B cell (primary cell): ENCODE data around the gene VWA3B. TPM values are rescaled to one million over a fixed set of nuclear protein-coding genes. Genes with fewer than 3 reads are reported as not detected.
"Not testable (repeated sequence)": the region's sequence is repeated elsewhere in the genome, so short reads cannot be mapped to it uniquely, and the experiment has no call there.

Experiments used
- ATAC-seq: fragments of 200-7000 bp; cut with Tn5 transposase; one replicate; pipeline ENCODE4 v1.10.0; 2021; ENCODE audit warnings: low read depth, mild to moderate bottlenecking, moderate number of reproducible peaks, moderate library complexity
- CTCF ChIA-PET: fragments of 350-600 bp; sonication (Branson Sonifier 250); formaldehyde crosslinking; loops from one replicate; lab custom pipeline; 2021; ENCODE audit warnings: antibody characterized with exemption, inconsistent platforms; lab: Charles Lee
- POLR2A ChIA-PET: fragments of 350-600 bp; sonication (Branson Sonifier 250); formaldehyde crosslinking; loops from one replicate; lab custom pipeline; 2021; ENCODE audit warnings: antibody characterized with exemption; lab: Charles Lee
- DNase-seq: peaks from one replicate; pipeline ENCODE4 v3.0.0; 2013
- H2AFZ ChIP-seq: 2 replicates; pipeline ENCODE4 v1.6.1; 2012; ENCODE audit warnings: mild to moderate bottlenecking, low read depth, low read length; ENCODE audit not compliant: insufficient read depth, poor library complexity, severe bottlenecking
- H3K27ac ChIP-seq, 2 donors: 1 replicate in 1 of 2; 2 replicates in 1 of 2; pipeline ENCODE4 v1.5.1; 2012 to 2013; ENCODE audit warnings: low read length in 2 of 2, mild to moderate bottlenecking in 2 of 2, moderate library complexity in 1 of 2
- H3K27me3 ChIP-seq, 4 experiments: fragments of 200-600 bp in 1 of 4; sonication (generic) in 1 of 4; replicated peaks in 1 of 4; 1 replicate in 2 of 4; 2 replicates in 2 of 4; pipeline versions ENCODE4 v1.6.1 to v1.7.0; 2013 to 2016; ENCODE audit warnings: low read length in 3 of 4, mild to moderate bottlenecking in 2 of 4, mixed read lengths in 1 of 4, moderate library complexity in 1 of 4; ENCODE audit not compliant: insufficient read depth in 4 of 4, control insufficient read depth in 3 of 4; ENCODE audit errors: control extremely low read depth in 1 of 4
- H3K36me3 ChIP-seq, 2 experiments: replicated peaks in 1 of 2; 1 replicate in 1 of 2; 2 replicates in 1 of 2; pipeline versions ENCODE4 v1.6.1 to v1.7.1; 2013; ENCODE audit warnings: low read length in 1 of 2; ENCODE audit not compliant: insufficient read depth in 2 of 2, control insufficient read depth in 1 of 2; ENCODE audit errors: control extremely low read depth in 1 of 2, extremely low read depth in 1 of 2
- H3K4me1 ChIP-seq, 2 donors: fragments of 200-600 bp in 1 of 2; sonication (generic) in 1 of 2; 1 replicate in 1 of 2; 2 replicates in 1 of 2; pipeline versions ENCODE4 v1.5.1 to v1.6.1; 2013 to 2017; ENCODE audit warnings: low read length in 2 of 2; ENCODE audit not compliant: control insufficient read depth in 2 of 2, insufficient read depth in 2 of 2
- H3K4me2 ChIP-seq: replicated peaks from 2 replicates; pipeline ENCODE3; 2012; ENCODE audit warnings: mild to moderate bottlenecking, low read depth, low read length; ENCODE audit not compliant: poor library complexity, severe bottlenecking
- H3K4me3 ChIP-seq, 5 experiments: fragments of 200-600 bp in 1 of 5; sonication (generic) in 1 of 5; 1 replicate in 3 of 5; 2 replicates in 2 of 5; pipeline versions ENCODE4 v1.5.1 to v1.7.0; 2011 to 2016; ENCODE audit warnings: low read length in 4 of 5, mild to moderate bottlenecking in 4 of 5, low read depth in 2 of 5, control low read depth in 1 of 5, moderate library complexity in 1 of 5; ENCODE audit not compliant: insufficient read depth in 1 of 5; ENCODE audit errors: control extremely low read depth in 1 of 5, extremely low read depth in 1 of 5
- H3K79me2 ChIP-seq: fragments of 200-600 bp; sonication (generic); one replicate; pipeline ENCODE4 v1.6.0; 2016; ENCODE audit warnings: low read length; ENCODE audit not compliant: control insufficient read depth, insufficient read depth
- H3K9ac ChIP-seq: fragments of 200-600 bp; sonication (generic); 2 replicates; pipeline ENCODE4 v1.6.1; 2017; ENCODE audit warnings: mild to moderate bottlenecking, low read length, moderate library complexity
- H3K9me3 ChIP-seq, 3 donors: one replicate each; pipeline versions ENCODE4 v1.6.1 to v1.7.1; 2013; ENCODE audit warnings: low read length in 2 of 3; ENCODE audit not compliant: control insufficient read depth in 2 of 3, insufficient read depth in 1 of 3; ENCODE audit errors: control extremely low read depth in 1 of 3
- H4K20me1 ChIP-seq: 2 replicates; pipeline ENCODE4 v1.6.0; 2012; ENCODE audit warnings: mild to moderate bottlenecking, low read length; ENCODE audit not compliant: insufficient read depth, control insufficient read depth, poor library complexity, severe bottlenecking
- H3K27ac Mint-ChIP-seq: one replicate; pipeline ENCODE4 v1.8.0; 2021; ENCODE audit warnings: mixed read lengths
- H3K27me3 Mint-ChIP-seq: one replicate; pipeline ENCODE4 v1.8.0; 2021; ENCODE audit warnings: mixed read lengths
- H3K4me1 Mint-ChIP-seq: one replicate; pipeline ENCODE4 v1.8.0; 2021; ENCODE audit warnings: mixed read lengths
- H3K4me3 Mint-ChIP-seq: one replicate; pipeline ENCODE4 v1.8.0; 2021; ENCODE audit warnings: mixed read lengths
- H3K9me3 Mint-ChIP-seq: one replicate; pipeline ENCODE4 v1.8.0; 2022; ENCODE audit warnings: mixed read lengths; ENCODE audit not compliant: insufficient read depth
- CTCF ChIP-seq: fragments of 200-600 bp; IDR thresholded peaks from one replicate; pipeline ENCODE4 v1.8.0; 2022; ENCODE audit warnings: antibody characterized with exemption, mild to moderate bottlenecking
- EZH2 ChIP-seq: IDR thresholded peaks from 2 replicates; pipeline ENCODE4 v1.6.1; 2012; ENCODE audit warnings: borderline replicate concordance, low read depth, mild to moderate bottlenecking, moderate library complexity, low read length; ENCODE audit not compliant: insufficient read depth, poor library complexity, severe bottlenecking
- WGBS: methylation state at CpG from one replicate; pipeline ENCODE4 v1.1.5; 2013; ENCODE audit warnings: missing lambda C conversion rate; ENCODE audit not compliant: insufficient coverage; 5-methylcytosine and 5-hydroxymethylcytosine counted together
- intact Hi-C: fragments of 100-400 bp; cut with micrococcal nuclease; formaldehyde crosslinking; loops from one replicate; pipeline ENCODE4 v1.10.0; 2022
- polyA plus RNA-seq: library from polyadenylated mRNA; depleted of rRNA; stranded (reverse); fragments of >200 nt; gene quantifications from 2 replicates; pipeline ENCODE4 v1.2.3, GENCODE V29; 2012
- total RNA-seq, 2 donors: library from RNA; stranded (reverse); fragments of 120-200 nt in 1 of 2; gene quantifications; 1 replicate in 1 of 2; 2 replicates in 1 of 2; pipeline versions ENCODE4 v1.2.3 to v1.2.4, GENCODE V29; 2013 to 2022

VWA3B gene
- total and polyA plus RNA-seq, 2 donors (not counting 1 experiment from before 2014, with no cell fraction given), result not detected

GRCh38 chr2:98258906-98259305 is 171.9 kb downstream of the VWA3B start:
- Histone ChIP-seq H3K36me3 (no peaks in the 10 kb centered on the region), H4K20me1 (no peaks in the 10 kb centered on the region), H3K4me2 (no peak overlapping the region), H3K4me3 (no peak overlapping the region), H2AFZ (no peak overlapping the region), H3K9me3 (peaks cover 0 to 18% (median 10%) of the 10 kb centered on the region in 3 donors), H3K27ac (no peak overlapping the region), H3K4me1 (no peaks in the 10 kb centered on the region), H3K79me2 (no peaks in the 10 kb centered on the region), H3K9ac (no peak overlapping the region), H3K27me3 (peaks cover 0 to 4% (median 0%) of the 10 kb centered on the region in 4 experiments)
- Mint-ChIP-seq H3K4me3 (no peak overlapping the region), H3K27me3 (peaks cover 24% of the 10 kb centered on the region), H3K27ac (no peak overlapping the region), H3K4me1 (no peaks in the 10 kb centered on the region), H3K9me3 (peaks cover 12% of the 10 kb centered on the region)
- intact Hi-C loops, result no loop called here
- DNase-seq (no peak), ATAC-seq (no peak)
- ChIA-PET CTCF (no interaction called here), POLR2A (no interaction called here)
- TF ChIP-seq EZH2, result no peak
- TF ChIP-seq CTCF, result no peak

- no peak overlapping the region for H3K4me3 Mint-ChIP-seq
- ChIA-PET POLR2A (no interaction called here), CTCF (no interaction called here)
- Histone ChIP-seq H3K27me3 (peaks cover 0 to 4% (median 0%) of the 10 kb centered on the region in 4 experiments), H3K4me2 (no peak overlapping the region), H3K4me3 (no peak overlapping the region), H3K27ac (no peak overlapping the region), H3K9ac (no peak overlapping the region), H3K79me2 (no peaks in the 10 kb centered on the region), H4K20me1 (no peaks in the 10 kb centered on the region), H3K9me3 (peaks cover 0 to 25% (median 15%) of the 10 kb centered on the region in 3 donors), H3K36me3 (no peaks in the 10 kb centered on the region), H2AFZ (no peak overlapping the region), H3K4me1 (no peaks in the 10 kb centered on the region)
- WGBS, result no CpG with 5 or more reads among the region's 1 CpG
- TF ChIP-seq EZH2, result no peak
- no peak for TF ChIP-seq CTCF
- H3K4me1 Mint-ChIP-seq, result no peaks in the 10 kb centered on the region
- peaks cover 12% of the 10 kb centered on the region for H3K9me3 Mint-ChIP-seq
- H3K27ac Mint-ChIP-seq, result no peak overlapping the region
- intact Hi-C loops, result no loop called here
- H3K27me3 Mint-ChIP-seq, result peaks cover 24% of the 10 kb centered on the region
- DNase-seq (no peak), ATAC-seq (no peak)
These were observed 176.4 kb downstream of the VWA3B start for GRCh38 chr2:98263362-98263761.

GRCh38 chr2:98268225-98268624 is 181.3 kb downstream of the VWA3B start:
- H4K20me1 ChIP-seq, POLR2A ChIA-PET, DNase-seq, H3K9ac ChIP-seq, H3K4me2 ChIP-seq, H2AFZ ChIP-seq, H3K27me3 Mint-ChIP-seq, H3K4me3 ChIP-seq, H3K4me1 ChIP-seq, ATAC-seq, H3K4me3 Mint-ChIP-seq, H3K79me2 ChIP-seq, H3K27ac Mint-ChIP-seq, H3K27ac ChIP-seq, H3K36me3 ChIP-seq, H3K9me3 Mint-ChIP-seq, H3K27me3 ChIP-seq, H3K4me1 Mint-ChIP-seq: not testable (repeated sequence)
- intact Hi-C loops, result loop anchor here (5.0 kb wide), 1 partner anchor 119 kb away; no protein-coding TSS in a partner anchor
- CTCF ChIA-PET, result interaction anchor here (0.9 to 3.6 kb wide), 12 partner anchors 13 to 492 kb away, joined by 3 to 54 read pairs (median 4); no protein-coding TSS in a partner anchor
- H3K9me3 ChIP-seq, result peaks cover 0 to 13% (median 6%) of the 10 kb centered on the region in 3 donors
